OCI-LY1 (cell line): ENCODE results near the gene CAMTA1.

ENCODE experiments used
- EZH2 ChIP-seq: fragments of 200-600 bp; sonication (generic), shearing (Covaris generic); IDR thresholded peaks from 2 replicates; pipeline ENCODE4 v1.8.0; 2017; ENCODE audit warnings: borderline replicate concordance, mixed run types, mild to moderate bottlenecking, antibody characterized with exemption, low read length, moderate library complexity, mixed read lengths
- TF ChIP-seq, protein P1 (sequence below): fragments of 200-600 bp; sonication (generic), shearing (Covaris generic); IDR thresholded peaks from 2 replicates; pipeline ENCODE4 v1.5.1; 2017; ENCODE audit warnings: mild to moderate bottlenecking, antibody characterized with exemption, low read length, moderate library complexity, mixed read lengths

DNA sequence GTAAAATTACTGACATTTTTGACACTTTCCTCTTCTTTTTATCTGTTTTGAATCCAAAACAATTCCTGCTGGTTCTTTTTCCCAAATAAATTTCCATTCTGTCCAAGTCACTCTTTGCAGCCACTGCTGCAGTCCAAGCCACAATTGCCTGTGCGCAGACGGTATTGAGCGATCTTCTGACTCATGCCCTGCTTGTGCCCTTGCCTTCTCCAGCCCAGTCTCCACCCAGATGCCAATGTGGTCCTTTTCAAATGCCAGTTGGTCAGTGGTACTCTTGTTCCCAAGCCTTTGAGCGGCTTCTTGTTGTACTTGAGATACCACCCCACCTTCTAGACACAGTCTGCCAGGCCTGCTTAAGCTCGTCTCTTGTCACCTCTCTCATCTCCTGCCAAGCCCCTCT, 78.9 kb downstream of the CAMTA1 start:
- TF ChIP-seq, protein P1, sequence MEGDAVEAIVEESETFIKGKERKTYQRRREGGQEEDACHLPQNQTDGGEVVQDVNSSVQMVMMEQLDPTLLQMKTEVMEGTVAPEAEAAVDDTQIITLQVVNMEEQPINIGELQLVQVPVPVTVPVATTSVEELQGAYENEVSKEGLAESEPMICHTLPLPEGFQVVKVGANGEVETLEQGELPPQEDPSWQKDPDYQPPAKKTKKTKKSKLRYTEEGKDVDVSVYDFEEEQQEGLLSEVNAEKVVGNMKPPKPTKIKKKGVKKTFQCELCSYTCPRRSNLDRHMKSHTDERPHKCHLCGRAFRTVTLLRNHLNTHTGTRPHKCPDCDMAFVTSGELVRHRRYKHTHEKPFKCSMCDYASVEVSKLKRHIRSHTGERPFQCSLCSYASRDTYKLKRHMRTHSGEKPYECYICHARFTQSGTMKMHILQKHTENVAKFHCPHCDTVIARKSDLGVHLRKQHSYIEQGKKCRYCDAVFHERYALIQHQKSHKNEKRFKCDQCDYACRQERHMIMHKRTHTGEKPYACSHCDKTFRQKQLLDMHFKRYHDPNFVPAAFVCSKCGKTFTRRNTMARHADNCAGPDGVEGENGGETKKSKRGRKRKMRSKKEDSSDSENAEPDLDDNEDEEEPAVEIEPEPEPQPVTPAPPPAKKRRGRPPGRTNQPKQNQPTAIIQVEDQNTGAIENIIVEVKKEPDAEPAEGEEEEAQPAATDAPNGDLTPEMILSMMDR: no peak
- no peak for TF ChIP-seq EZH2
